A549 (cell line): Measurements from ENCODE around the gene TSPEAR.

Source experiments
- CHD4 ChIP-seq: fragments of 200-600 bp; sonication (generic); IDR thresholded peaks from 2 replicates; pipeline ENCODE4 v1.6.1; 2016; ENCODE audit warnings: antibody characterized with exemption, mild to moderate bottlenecking, borderline replicate concordance
- EP300 ChIP-seq, 2 experiments: fragments of >200 bp; sonication (Bioruptor Twin); formaldehyde crosslinking; IDR thresholded peaks; 2 replicates in 1 of 2; 3 replicates in 1 of 2; pipeline ENCODE4 v1.6.1; 2016 to 2017
- ESRRA ChIP-seq: fragments of 150-350 bp; IDR thresholded peaks from 2 replicates; pipeline ENCODE4 v1.6.1; 2014; ENCODE audit warnings: mild to moderate bottlenecking, low read length, borderline replicate concordance
- JUN ChIP-seq, 2 experiments: fragments of >200 bp; sonication (Bioruptor Twin); formaldehyde crosslinking; IDR thresholded peaks; 2 replicates in 1 of 2; 3 replicates in 1 of 2; pipeline ENCODE4 v1.6.1; 2016 to 2017
- MAFK ChIP-seq: fragments of 450-650 bp; IDR thresholded peaks from 2 replicates; pipeline ENCODE4 v1.6.1; 2014; ENCODE audit not compliant: partially characterized antibody
- NFE2L2 ChIP-seq: fragments of 150-350 bp; conservative IDR thresholded peaks from 2 replicates; pipeline ENCODE4 v1.6.1; 2014; ENCODE audit warnings: low read length
- RAD21 ChIP-seq, 2 experiments: fragments of >200 bp in 1 of 2; sonication (Bioruptor Twin) in 1 of 2; formaldehyde crosslinking in 1 of 2; IDR thresholded peaks in 1 of 2; conservative IDR thresholded peaks in 1 of 2; 2 replicates in 1 of 2; 3 replicates in 1 of 2; pipeline ENCODE4 v1.6.1; 2012 to 2018; ENCODE audit warnings: inconsistent platforms in 1 of 2
- RFX5 ChIP-seq: fragments of 450-650 bp; IDR thresholded peaks from 2 replicates; pipeline ENCODE4 v1.7.1; 2014; ENCODE audit warnings: antibody characterized with exemption, mild to moderate bottlenecking, moderate library complexity
- SMC3 ChIP-seq: fragments of >200 bp; sonication (Bioruptor Twin); formaldehyde crosslinking; IDR thresholded peaks from 3 replicates; pipeline ENCODE4 v1.6.1; 2018; ENCODE audit warnings: inconsistent platforms
- ZC3H11A ChIP-seq: fragments of 450-650 bp; IDR thresholded peaks from 2 replicates; pipeline ENCODE4 v1.6.1; 2014; ENCODE audit warnings: antibody characterized with exemption, mild to moderate bottlenecking
- TF ChIP-seq, protein P1 (sequence below): fragments of >200 bp; sonication (Bioruptor Twin); formaldehyde crosslinking; IDR thresholded peaks from 3 replicates; pipeline ENCODE4 v1.5.1; 2016
- TF ChIP-seq, protein P2 (sequence below): IDR thresholded peaks from 2 replicates; pipeline ENCODE4 v1.6.1; 2012
- TF ChIP-seq, protein P3 (sequence below): fragments of 250-450 bp; sonication (Bioruptor Pico); IDR thresholded peaks from 2 replicates; pipeline ENCODE4 v1.5.0; 2021; ENCODE audit warnings: mild to moderate bottlenecking, moderate library complexity, borderline replicate concordance
- TF ChIP-seq, protein P4 (sequence below): fragments of 450-650 bp; IDR thresholded peaks from 2 replicates; pipeline ENCODE4 v1.6.1; 2014; ENCODE audit warnings: antibody characterized with exemption

DNA sequence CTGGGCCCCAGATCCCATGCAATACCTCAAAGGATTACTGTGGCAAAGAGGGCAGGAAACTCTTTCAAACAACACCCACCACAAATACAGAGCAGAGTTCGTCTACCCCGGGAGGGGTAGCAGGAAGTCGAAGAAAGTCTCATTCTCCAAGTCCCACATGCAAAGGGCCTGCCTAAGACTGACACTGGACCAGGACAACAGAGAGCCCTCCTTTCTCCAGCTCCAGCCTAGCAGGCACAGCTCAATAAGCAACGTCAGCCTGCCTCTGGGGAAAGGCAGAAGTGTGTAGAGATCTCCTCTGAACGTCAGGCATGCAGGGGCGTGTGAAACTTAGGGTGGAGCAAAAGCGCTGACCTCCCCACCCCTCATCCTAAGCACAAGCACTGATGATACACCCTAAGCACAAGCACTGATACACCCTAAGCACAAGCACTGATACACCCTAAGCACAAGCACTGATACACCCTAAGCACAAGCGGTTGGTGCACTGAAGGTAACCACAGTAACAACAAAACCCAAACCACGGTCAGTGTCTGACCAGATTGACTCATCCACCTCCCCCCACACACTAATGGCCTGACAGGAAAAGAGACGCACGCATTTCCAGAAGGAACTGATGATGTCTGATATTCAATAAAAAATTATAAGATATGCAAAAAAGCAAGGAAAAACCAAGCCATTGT is 52.3 kb downstream of the TSPEAR start:
- TF ChIP-seq, protein P1, sequence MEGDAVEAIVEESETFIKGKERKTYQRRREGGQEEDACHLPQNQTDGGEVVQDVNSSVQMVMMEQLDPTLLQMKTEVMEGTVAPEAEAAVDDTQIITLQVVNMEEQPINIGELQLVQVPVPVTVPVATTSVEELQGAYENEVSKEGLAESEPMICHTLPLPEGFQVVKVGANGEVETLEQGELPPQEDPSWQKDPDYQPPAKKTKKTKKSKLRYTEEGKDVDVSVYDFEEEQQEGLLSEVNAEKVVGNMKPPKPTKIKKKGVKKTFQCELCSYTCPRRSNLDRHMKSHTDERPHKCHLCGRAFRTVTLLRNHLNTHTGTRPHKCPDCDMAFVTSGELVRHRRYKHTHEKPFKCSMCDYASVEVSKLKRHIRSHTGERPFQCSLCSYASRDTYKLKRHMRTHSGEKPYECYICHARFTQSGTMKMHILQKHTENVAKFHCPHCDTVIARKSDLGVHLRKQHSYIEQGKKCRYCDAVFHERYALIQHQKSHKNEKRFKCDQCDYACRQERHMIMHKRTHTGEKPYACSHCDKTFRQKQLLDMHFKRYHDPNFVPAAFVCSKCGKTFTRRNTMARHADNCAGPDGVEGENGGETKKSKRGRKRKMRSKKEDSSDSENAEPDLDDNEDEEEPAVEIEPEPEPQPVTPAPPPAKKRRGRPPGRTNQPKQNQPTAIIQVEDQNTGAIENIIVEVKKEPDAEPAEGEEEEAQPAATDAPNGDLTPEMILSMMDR: no peak
- TF ChIP-seq, protein P2, sequence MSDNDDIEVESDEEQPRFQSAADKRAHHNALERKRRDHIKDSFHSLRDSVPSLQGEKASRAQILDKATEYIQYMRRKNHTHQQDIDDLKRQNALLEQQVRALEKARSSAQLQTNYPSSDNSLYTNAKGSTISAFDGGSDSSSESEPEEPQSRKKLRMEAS: no peak
- TF ChIP-seq NFE2L2 (no peak), JUN (IDR thresholded peaks at IDR 0.05) (no peak), RAD21 (conservative IDR thresholded peaks at IDR 0.05 in 1 of 2, IDR thresholded peaks at IDR 0.05 in 1 of 2) (no peak), ZC3H11A (no peak), RFX5 (no peak), CHD4 (no peak), SMC3 (no peak), EP300 (IDR thresholded peaks at IDR 0.05) (no peak), ESRRA (no peak), MAFK (no peak)
- TF ChIP-seq, protein P3, sequence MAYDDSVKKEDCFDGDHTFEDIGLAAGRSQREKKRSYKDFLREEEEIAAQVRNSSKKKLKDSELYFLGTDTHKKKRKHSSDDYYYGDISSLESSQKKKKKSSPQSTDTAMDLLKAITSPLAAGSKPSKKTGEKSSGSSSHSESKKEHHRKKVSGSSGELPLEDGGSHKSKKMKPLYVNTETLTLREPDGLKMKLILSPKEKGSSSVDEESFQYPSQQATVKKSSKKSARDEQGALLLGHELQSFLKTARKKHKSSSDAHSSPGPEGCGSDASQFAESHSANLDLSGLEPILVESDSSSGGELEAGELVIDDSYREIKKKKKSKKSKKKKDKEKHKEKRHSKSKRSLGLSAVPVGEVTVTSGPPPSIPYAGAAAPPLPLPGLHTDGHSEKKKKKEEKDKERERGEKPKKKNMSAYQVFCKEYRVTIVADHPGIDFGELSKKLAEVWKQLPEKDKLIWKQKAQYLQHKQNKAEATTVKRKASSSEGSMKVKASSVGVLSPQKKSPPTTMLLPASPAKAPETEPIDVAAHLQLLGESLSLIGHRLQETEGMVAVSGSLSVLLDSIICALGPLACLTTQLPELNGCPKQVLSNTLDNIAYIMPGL (CRISPR knock-in tag): no peak
- TF ChIP-seq, protein P4, sequence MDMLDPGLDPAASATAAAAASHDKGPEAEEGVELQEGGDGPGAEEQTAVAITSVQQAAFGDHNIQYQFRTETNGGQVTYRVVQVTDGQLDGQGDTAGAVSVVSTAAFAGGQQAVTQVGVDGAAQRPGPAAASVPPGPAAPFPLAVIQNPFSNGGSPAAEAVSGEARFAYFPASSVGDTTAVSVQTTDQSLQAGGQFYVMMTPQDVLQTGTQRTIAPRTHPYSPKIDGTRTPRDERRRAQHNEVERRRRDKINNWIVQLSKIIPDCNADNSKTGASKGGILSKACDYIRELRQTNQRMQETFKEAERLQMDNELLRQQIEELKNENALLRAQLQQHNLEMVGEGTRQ: no peak
